ENCODE measurements around the gene GARIN5A.

The GARIN5A gene

DNA sequence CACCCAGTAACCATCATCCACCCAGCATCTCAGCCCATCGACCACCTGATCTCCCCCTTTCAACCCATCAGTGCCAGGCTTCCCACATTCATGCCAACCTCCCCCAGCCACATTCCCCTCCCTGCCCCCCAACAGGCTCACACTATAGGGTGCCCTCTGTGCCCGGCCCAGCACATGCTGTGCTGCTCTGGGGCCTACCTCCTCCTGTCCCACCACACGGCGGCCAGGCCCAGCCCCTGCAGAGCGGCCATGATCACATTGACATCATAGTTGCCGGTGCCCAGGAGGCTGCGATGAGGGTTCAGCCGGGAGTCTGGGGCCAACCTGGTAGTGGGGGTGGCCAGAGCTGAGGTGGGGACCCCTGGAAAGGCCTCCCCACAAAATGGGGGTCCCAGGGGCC lies 30.7 kb upstream of the GARIN5A start:
- POLR2A ChIA-PET, result no interaction called here
- no peak for DNase-seq
- Histone ChIP-seq H3K4me1 (ENCODE audit: control extremely low read depth in 1 of 4, control insufficient read depth in 4 of 4, insufficient read depth in 4 of 4, low read length in 3 of 4) (peaks cover 0 to 15% (median 12%) of the 10 kb centered on the region in 4 experiments), H3K4me3 (ENCODE audit: control insufficient read depth in 1 of 7, extremely low read depth in 1 of 7, insufficient read depth in 4 of 7, low read depth in 2 of 7, low read length in 6 of 7) (no peak overlapping the region), H3K9me3 (ENCODE audit: control extremely low read depth in 1 of 5, control insufficient read depth in 4 of 5, insufficient read depth in 2 of 5, low read depth in 1 of 5, low read length in 4 of 5) (no peaks in the 10 kb centered on the region), H3K27me3 (replicated peaks in 2 of 5; ENCODE audit: control insufficient read depth in 4 of 5, insufficient read depth in 5 of 5, low read length in 4 of 5) (no peaks in the 10 kb centered on the region), H3K36me3 (ENCODE audit: control insufficient read depth in 4 of 4, insufficient read depth in 4 of 4, low read length in 3 of 4) (peaks cover 0 to 4% (median under 1%) of the 10 kb centered on the region in 4 experiments), H3K27ac (ENCODE audit: insufficient read depth in 1 of 2, low read depth in 1 of 2, low read length in 2 of 2, poor library complexity in 1 of 2, severe bottlenecking in 2 of 2) (no peak overlapping the region)
- 100% methylated on average over 7 of the region's 8 CpGs for WGBS (ENCODE audit: insufficient coverage)
- CTCF ChIA-PET, result no interaction called here

DNA sequence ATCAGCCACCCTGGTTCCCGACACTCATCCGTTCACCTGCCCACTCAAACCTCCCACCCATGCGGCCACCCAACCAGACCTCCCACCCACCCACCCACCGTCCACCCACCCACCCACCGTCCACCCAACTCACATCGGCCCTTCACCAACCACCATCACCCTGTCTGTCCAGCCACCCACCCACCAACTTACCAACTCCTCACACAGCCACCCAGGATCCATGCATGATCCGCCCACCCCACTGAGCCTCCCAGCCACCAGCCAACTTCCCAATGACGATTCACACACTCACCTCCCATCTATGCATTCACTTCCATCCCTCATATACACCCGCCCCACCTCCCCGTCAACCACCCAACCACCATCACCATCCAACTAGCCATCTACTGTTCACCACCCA lies 30.1 kb upstream of the GARIN5A start:
- no peak for DNase-seq
- H3K9me3 ChIP-seq (ENCODE audit: control extremely low read depth in 1 of 5, control insufficient read depth in 4 of 5, insufficient read depth in 2 of 5, low read depth in 1 of 5, low read length in 4 of 5), result no peaks in the 10 kb centered on the region
- peaks cover 0 to 4% (median under 1%) of the 10 kb centered on the region in 4 experiments for H3K36me3 ChIP-seq (ENCODE audit: control insufficient read depth in 4 of 4, insufficient read depth in 4 of 4, low read length in 3 of 4)
- CTCF ChIA-PET, result no interaction called here
- H3K27ac ChIP-seq (ENCODE audit: insufficient read depth in 1 of 2, low read depth in 1 of 2, low read length in 2 of 2, poor library complexity in 1 of 2, severe bottlenecking in 2 of 2), result no peak overlapping the region
- 96% methylated on average over 4 of the region's 10 CpGs for WGBS (ENCODE audit: insufficient coverage)
- H3K4me1 ChIP-seq (ENCODE audit: control extremely low read depth in 1 of 4, control insufficient read depth in 4 of 4, insufficient read depth in 4 of 4, low read length in 3 of 4), result peaks cover 0 to 9% (median 7%) of the 10 kb centered on the region in 4 experiments
- no peak overlapping the region for H3K4me3 ChIP-seq (ENCODE audit: control insufficient read depth in 1 of 7, extremely low read depth in 1 of 7, insufficient read depth in 4 of 7, low read depth in 2 of 7, low read length in 6 of 7)
- no peaks in the 10 kb centered on the region for H3K27me3 ChIP-seq (replicated peaks in 2 of 5; ENCODE audit: control insufficient read depth in 4 of 5, insufficient read depth in 5 of 5, low read length in 4 of 5)
- POLR2A ChIA-PET, result no interaction called here

DNA sequence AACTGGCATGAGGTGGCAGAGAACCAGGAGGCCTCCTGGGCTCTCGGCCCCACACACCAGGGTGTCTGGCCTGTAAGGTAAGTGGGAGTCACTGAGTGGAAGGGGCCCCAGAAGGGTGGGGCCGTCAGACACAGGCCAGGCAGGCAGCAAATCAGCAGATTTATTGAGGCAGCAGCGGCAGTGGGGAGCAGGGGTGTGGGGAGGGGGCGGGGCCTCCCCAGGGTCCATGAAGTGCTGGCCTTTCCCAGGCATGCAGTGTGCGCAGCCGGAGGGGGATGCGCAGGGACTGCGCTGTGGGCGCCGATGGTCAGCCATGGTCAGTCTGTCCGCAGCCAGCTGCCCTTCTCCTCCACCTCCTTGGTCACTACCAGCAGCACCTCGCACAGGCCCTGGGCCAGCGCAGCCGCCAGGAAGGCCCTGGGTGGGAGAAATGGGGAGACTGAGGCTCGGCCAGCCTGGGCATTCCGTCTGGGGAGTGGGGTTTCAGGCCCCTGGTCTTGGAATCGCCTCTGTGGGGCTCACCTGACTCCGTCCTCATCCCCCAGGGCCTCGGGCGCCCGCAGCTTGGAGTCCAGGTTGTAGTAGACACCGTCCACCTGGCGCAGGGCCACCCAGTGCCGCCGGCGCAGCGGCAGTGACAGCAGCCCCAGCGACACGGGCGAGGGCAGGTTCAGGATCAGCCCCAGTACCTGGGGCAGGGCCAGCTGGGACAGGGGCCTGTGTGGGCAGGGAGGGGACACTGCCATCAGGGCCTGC lies 29.4 kb upstream of the GARIN5A start:
- POLR2A ChIA-PET, result no interaction called here
- no peak for DNase-seq
- Histone ChIP-seq H3K4me3 (ENCODE audit: control insufficient read depth in 1 of 7, extremely low read depth in 1 of 7, insufficient read depth in 4 of 7, low read depth in 2 of 7, low read length in 6 of 7) (no peak overlapping the region), H3K36me3 (ENCODE audit: control insufficient read depth in 4 of 4, insufficient read depth in 4 of 4, low read length in 3 of 4) (peaks cover 0 to 4% (median under 1%) of the 10 kb centered on the region in 4 experiments), H3K27me3 (replicated peaks in 2 of 5; ENCODE audit: control insufficient read depth in 4 of 5, insufficient read depth in 5 of 5, low read length in 4 of 5) (no peaks in the 10 kb centered on the region), H3K9me3 (ENCODE audit: control extremely low read depth in 1 of 5, control insufficient read depth in 4 of 5, insufficient read depth in 2 of 5, low read depth in 1 of 5, low read length in 4 of 5) (no peaks in the 10 kb centered on the region), H3K27ac (ENCODE audit: insufficient read depth in 1 of 2, low read depth in 1 of 2, low read length in 2 of 2, poor library complexity in 1 of 2, severe bottlenecking in 2 of 2) (no peak overlapping the region), H3K4me1 (ENCODE audit: control extremely low read depth in 1 of 4, control insufficient read depth in 4 of 4, insufficient read depth in 4 of 4, low read length in 3 of 4) (peaks cover 0 to 7% (median 6%) of the 10 kb centered on the region in 4 experiments)
- CTCF ChIA-PET, result no interaction called here
- WGBS (ENCODE audit: insufficient coverage), result 98% methylated on average over 16 of the region's 30 CpGs

DNA sequence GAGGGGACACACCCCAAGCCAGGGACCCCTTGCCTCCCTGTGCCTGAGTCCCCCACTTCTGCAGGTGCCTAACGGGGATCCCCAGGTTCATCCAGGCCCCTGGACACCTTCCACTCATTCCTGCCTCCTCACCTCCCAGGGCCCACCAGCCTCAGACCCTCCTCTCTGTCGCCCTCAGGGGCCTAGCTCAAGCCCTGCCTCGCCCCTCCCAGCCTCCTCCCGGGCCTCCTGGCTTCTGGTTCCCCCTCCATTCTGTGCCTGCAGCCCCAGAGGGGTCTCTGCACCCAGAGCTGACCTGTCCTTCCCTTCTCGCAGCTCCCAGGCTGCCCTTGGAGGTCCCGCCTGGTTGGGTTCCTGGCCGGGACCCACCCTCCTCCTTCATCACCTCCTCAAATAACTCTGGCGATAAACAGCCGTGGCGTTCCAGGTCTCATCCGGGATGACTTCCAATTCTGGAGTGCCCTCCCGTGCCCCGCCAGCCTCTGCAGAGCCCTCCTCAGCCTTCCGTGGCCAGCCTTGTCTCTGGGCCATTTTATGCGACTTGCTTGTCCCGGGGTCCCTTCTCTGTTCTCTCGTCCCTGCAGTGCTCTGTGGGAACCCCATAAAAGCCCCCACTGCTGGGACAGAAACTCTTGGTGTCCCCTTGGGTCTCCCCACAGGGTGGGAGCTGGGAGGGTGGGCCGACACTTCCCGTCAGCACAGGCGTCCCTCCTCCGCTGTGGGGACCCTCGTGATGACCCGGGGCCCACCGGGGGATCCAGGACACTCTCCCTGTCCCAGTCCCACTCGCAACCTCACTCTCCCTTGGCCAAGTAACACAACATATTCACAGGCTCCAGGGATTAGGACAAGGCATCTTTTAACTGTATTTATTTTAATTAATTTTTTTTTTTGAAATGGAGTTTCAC lies 25.2 kb upstream of the GARIN5A start:
- ChIA-PET CTCF (interaction anchor here (0.6 to 0.7 kb wide), 2 partner anchors 16 to 67 kb away, joined by 3 read pairs; no protein-coding TSS in a partner anchor), POLR2A (interaction anchor here (0.6 kb wide), 1 partner anchor 608 kb away, joined by 3 read pairs; no protein-coding TSS in a partner anchor)
- H3K36me3 ChIP-seq (ENCODE audit: control insufficient read depth in 4 of 4, insufficient read depth in 4 of 4, low read length in 3 of 4), result peaks cover 0 to 4% (median under 1%) of the 10 kb centered on the region in 4 experiments
- no peaks in the 10 kb centered on the region for H3K27me3 ChIP-seq (replicated peaks in 2 of 5; ENCODE audit: control insufficient read depth in 4 of 5, insufficient read depth in 5 of 5, low read length in 4 of 5)
- 94% methylated on average over 19 of the region's 25 CpGs for WGBS (ENCODE audit: insufficient coverage)
- H3K27ac ChIP-seq (ENCODE audit: insufficient read depth in 1 of 2, low read depth in 1 of 2, low read length in 2 of 2, poor library complexity in 1 of 2, severe bottlenecking in 2 of 2), result no peak overlapping the region
- H3K4me3 ChIP-seq (ENCODE audit: control insufficient read depth in 1 of 7, extremely low read depth in 1 of 7, insufficient read depth in 4 of 7, low read depth in 2 of 7, low read length in 6 of 7), result no peak overlapping the region
- H3K4me1 ChIP-seq (ENCODE audit: control extremely low read depth in 1 of 4, control insufficient read depth in 4 of 4, insufficient read depth in 4 of 4, low read length in 3 of 4), result no peaks in the 10 kb centered on the region
- no peaks in the 10 kb centered on the region for H3K9me3 ChIP-seq (ENCODE audit: control extremely low read depth in 1 of 5, control insufficient read depth in 4 of 5, insufficient read depth in 2 of 5, low read depth in 1 of 5, low read length in 4 of 5)
- DNase-seq, result no peak

DNA sequence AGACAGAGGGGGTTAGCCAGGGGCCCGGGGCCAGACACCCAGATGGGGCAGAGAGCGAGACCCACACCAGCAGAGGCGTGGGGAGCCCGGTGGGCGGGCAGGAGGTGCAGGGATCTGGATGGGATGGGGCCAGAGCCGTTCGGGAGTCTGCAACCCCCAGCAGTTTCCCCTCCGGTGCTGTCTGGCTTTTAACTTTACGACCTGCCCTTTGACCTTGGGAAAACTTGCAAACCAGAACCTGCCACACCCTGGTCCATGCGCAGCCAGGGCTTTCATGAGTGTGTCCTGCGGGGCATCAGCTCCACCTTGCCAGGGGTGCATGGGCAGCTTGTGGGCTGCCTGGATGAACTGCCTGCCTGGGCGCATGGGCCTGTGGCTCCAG lies 24.5 kb upstream of the GARIN5A start:
- H3K9me3 ChIP-seq (ENCODE audit: control extremely low read depth in 1 of 5, control insufficient read depth in 4 of 5, insufficient read depth in 2 of 5, low read depth in 1 of 5, low read length in 4 of 5), result no peaks in the 10 kb centered on the region
- no peaks in the 10 kb centered on the region for H3K27me3 ChIP-seq (replicated peaks in 2 of 5; ENCODE audit: control insufficient read depth in 4 of 5, insufficient read depth in 5 of 5, low read length in 4 of 5)
- POLR2A ChIA-PET, result interaction anchor here (0.6 kb wide), 1 partner anchor 608 kb away, joined by 3 read pairs; no protein-coding TSS in a partner anchor
- CTCF ChIA-PET, result interaction anchor here (0.7 kb wide), 1 partner anchor 68 kb away, joined by 3 read pairs; no protein-coding TSS in a partner anchor
- H3K27ac ChIP-seq (ENCODE audit: insufficient read depth in 1 of 2, low read depth in 1 of 2, low read length in 2 of 2, poor library complexity in 1 of 2, severe bottlenecking in 2 of 2), result no peak overlapping the region
- no peak overlapping the region for H3K4me3 ChIP-seq (ENCODE audit: control insufficient read depth in 1 of 7, extremely low read depth in 1 of 7, insufficient read depth in 4 of 7, low read depth in 2 of 7, low read length in 6 of 7)
- no peaks in the 10 kb centered on the region for H3K4me1 ChIP-seq (ENCODE audit: control extremely low read depth in 1 of 4, control insufficient read depth in 4 of 4, insufficient read depth in 4 of 4, low read length in 3 of 4)
- peaks cover 0 to 2% (median under 1%) of the 10 kb centered on the region in 4 experiments for H3K36me3 ChIP-seq (ENCODE audit: control insufficient read depth in 4 of 4, insufficient read depth in 4 of 4, low read length in 3 of 4)
- DNase-seq, result no peak
- 85% methylated on average over 10 of the region's 12 CpGs for WGBS (ENCODE audit: insufficient coverage)

DNA sequence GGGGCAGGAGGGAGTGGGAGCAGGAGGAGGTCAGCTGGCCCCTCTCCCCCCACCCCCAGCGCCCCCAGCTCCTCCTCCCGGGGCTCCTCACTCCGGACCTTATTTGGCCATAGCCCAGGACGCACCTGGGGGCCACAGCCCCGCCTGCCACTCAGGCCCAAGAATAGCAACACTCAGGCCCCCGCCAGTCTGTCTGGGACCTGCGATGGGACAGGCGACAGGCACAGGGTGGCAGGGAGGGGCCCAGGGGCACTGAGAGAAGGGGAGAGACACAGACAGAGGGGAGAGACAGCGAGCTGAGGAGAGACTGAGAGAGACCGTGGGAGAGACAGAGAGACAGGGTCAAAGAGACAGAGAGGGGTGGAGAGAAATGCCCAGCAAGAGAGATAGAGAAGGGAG lies 24.1 kb upstream of the GARIN5A start:
- no peaks in the 10 kb centered on the region for H3K4me1 ChIP-seq (ENCODE audit: control extremely low read depth in 1 of 4, control insufficient read depth in 4 of 4, insufficient read depth in 4 of 4, low read length in 3 of 4)
- H3K27ac ChIP-seq (ENCODE audit: insufficient read depth in 1 of 2, low read depth in 1 of 2, low read length in 2 of 2, poor library complexity in 1 of 2, severe bottlenecking in 2 of 2), result no peak overlapping the region
- H3K9me3 ChIP-seq (ENCODE audit: control extremely low read depth in 1 of 5, control insufficient read depth in 4 of 5, insufficient read depth in 2 of 5, low read depth in 1 of 5, low read length in 4 of 5), result no peaks in the 10 kb centered on the region
- no peak for DNase-seq
- WGBS (ENCODE audit: insufficient coverage), result 83% methylated on average over 10 of the region's 10 CpGs
- H3K27me3 ChIP-seq (replicated peaks in 2 of 5; ENCODE audit: control insufficient read depth in 4 of 5, insufficient read depth in 5 of 5, low read length in 4 of 5), result no peaks in the 10 kb centered on the region
- CTCF ChIA-PET, result no interaction called here
- POLR2A ChIA-PET, result no interaction called here
- H3K4me3 ChIP-seq (ENCODE audit: control insufficient read depth in 1 of 7, extremely low read depth in 1 of 7, insufficient read depth in 4 of 7, low read depth in 2 of 7, low read length in 6 of 7), result no peak overlapping the region
- H3K36me3 ChIP-seq (ENCODE audit: control insufficient read depth in 4 of 4, insufficient read depth in 4 of 4, low read length in 3 of 4), result peaks cover 0 to 2% (median 0%) of the 10 kb centered on the region in 4 experiments
